GM21423 (cell line): Measurements from ENCODE around the gene GRK4.

Source experiments
- ATAC-seq: cut with Tn5 transposase; IDR thresholded peaks from one replicate; pipeline ENCODE4 v1.9.1; 2021; ENCODE audit warnings: mild to moderate bottlenecking, moderate library complexity; ENCODE audit not compliant: unreplicated experiment

The GRK4 gene

DNA sequence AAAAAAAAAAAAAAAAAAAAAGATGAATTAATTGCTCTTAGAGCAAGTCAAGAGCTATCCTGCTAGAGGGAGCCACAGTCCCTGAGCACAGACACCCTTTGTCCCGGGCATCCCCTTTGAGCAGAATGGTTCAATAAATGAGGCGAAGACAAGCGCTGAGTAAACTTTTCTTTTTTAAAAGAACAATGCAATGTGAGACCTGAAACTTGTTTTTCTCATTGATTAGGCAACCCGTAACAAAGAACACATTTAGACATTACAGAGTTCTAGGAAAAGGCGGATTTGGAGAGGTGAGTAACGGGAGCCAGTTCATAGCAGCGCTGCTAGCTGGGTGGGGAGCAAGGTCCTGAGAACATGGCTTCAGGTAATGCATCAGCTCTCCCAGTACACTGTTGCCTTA lies 46.1 kb downstream of the GRK4 start:
- ATAC-seq, result no peak

DNA sequence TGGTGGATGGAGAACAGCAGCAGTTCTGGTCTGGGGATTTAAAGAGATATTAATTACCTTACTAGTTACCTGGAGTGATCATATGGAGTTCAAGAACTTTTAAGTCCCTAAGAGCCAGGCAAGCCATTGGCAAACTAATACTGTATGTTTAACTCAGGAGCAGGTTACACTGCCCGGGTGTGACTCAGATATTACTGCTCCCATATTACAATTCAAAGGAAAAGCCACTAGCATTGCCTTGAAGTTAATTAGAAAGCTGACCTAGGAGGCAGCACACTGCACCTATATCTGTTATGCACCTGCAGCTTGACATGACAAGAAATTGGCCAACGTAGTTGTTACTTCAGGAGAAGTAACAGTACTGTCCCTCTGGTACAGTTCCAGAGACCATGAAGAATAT lies 47.2 kb downstream of the GRK4 start:
- no peak for ATAC-seq

DNA sequence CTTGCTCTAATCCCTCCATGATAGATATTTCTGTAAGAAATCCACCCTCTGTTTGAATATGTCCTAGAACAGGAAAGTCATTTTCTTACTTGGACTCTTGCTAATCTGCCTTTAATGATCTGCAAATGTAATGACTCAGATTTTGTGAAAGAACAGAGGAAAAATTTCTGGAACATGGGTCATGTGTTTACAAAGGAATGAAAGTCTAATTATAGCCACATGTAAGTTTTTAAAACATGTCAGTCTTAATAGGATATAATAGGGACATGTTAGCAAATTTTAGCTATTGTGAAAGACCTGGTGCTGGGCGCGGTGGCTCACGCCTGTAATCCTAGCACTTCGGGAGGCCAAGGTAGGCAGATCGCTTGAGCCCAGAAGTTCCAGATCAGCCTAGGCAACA lies 47.6 kb downstream of the GRK4 start:
- no peak for ATAC-seq

DNA sequence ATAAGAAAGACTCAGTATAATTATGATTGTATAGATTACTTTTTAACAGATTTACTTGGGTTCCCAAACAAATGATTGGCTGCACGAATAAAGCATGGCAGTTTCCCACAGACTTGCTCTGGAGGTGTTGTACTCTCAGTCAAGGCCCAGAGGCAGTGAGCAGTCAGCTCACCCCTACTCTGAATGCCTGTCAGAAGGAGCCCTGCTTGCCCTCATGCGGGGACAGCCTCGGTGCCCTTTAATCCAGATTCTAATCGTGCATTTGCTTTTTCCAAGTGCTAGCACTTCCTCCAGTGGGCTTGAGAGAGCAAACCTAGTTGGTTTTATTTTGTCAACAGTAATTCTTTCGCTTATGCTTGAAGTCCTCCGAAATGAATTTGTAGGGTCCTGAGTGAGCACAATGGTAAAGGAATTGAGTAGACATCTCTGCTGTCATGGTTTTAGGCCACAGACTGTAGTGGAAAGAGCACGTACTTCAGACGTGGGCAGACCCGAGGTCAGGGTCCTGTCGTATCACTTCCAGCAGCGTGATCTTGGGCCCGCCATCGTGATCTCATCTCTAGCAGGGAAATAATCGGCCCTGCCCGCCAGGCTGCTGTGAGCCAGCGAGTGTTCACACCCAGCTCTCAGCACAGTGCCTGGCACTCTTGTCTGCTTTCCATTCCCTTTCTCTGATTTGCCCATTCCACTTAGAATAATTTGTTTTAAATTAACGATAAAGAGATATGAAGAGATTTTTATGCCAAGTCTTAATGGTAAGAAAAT lies 48.3 kb downstream of the GRK4 start:
- no peak for ATAC-seq

DNA sequence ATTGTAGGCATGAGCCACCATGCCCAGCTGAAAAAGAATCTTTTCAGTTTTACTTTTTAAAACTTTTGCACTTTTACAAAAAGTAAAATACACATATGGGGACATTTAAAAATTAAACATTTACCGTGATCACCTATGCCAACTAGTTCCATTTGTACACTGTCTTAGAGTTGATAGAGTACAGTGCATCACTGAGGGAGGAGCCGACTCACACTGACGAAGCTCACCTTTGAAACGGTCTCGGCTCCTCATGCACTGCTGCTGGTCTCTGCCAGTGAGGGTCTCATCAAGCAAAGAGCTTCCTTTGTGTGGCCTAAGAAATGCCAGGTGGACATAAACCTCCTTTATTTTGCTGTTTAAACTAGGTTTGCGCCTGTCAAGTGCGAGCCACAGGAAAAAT lies 50.0 kb downstream of the GRK4 start:
- no peak for ATAC-seq

DNA sequence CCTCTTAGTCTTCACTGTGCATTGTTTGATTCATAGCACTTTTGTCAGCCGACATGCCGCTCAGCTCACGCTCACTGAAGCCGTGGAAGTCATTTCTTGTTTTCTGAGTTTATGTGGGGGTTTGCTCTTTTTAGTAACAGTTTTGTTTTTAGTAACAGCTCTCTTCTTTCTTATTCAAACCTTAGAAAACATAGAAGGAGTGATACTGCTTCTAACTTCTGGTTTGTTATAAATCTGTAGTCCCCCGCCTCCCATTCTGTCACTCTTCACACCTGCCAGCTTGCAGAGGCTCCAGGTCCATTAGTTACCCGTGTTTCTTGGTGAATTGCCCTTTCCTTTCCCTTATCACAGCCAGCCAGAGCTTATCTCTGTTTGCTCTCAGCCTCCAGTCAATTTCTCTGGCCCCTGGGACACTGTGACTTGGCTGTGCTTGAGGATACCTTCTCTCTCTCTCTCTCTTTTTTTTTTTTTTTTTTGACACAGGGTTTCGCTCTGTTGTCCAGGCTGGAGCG lies 50.5 kb downstream of the GRK4 start:
- no peak for ATAC-seq

DNA sequence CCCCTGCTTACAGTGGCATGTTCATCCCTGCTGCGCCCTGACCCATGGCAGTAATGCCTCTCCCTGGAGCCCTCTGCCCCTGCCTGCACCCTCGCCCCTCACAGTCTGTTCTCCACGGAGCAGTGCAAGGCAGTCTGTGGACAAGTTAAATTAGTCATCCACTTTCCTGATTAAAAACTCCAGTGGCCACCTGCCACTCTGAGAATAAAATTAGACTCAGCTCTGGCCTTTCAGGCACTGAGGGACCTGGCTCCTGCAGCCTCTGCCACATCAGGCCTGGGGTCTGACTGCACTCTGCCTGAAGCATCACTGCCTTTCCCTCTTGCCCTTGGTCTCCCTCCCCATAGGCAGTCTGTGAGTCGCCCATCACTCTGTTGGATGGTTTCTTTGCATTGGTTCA lies 53.6 kb downstream of the GRK4 start:
- ATAC-seq, result no peak

DNA sequence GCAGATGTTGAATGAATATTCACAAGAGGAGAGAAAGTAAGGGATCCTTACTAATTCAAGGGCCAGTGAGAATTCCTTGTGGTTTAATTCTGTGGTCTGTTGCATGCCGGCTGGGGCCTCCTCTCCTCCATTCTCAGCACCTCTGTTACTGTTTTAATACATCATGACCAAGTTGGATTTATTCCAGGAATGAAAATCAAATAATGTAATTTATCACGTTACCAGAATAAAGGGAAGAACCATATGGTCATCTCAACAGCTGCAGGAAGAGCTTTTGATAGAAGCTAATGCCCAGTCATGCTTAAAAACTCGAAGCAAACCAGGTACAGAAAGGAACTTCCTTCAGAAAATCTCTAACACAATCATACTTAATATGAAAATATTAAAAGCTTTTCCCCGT lies 54.1 kb downstream of the GRK4 start:
- no peak for ATAC-seq

GRCh38 chr4:3019145-3019846 lies 55.9 kb downstream of the GRK4 start:
- no peak for ATAC-seq

- ATAC-seq, result no peak
Observed at GRCh38 chr4:3021127-3021526, 57.8 kb downstream of the GRK4 start.

GRCh38 chr4:3021627-3022026 lies 58.3 kb downstream of the GRK4 start:
- ATAC-seq, result no peak

DNA sequence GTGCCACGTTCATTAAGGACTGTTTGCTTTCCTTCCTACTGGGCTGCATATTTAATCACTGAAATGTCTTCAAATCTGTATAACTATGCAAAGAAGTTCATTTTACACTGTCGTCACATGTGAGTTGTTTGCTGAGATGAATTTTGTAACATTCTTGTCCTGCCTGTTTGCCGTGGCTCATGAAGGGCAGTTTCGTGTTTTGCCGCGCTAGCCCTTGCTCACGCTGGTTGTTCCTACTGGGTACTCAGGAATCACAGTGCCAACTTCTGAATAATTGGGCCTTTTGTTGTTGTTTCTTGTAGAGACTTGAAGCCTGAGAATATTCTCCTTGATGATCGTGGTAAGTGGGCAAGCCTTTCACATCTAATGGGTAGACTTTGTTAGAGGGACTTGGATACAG lies 58.7 kb downstream of the GRK4 start:
- no peak for ATAC-seq

DNA sequence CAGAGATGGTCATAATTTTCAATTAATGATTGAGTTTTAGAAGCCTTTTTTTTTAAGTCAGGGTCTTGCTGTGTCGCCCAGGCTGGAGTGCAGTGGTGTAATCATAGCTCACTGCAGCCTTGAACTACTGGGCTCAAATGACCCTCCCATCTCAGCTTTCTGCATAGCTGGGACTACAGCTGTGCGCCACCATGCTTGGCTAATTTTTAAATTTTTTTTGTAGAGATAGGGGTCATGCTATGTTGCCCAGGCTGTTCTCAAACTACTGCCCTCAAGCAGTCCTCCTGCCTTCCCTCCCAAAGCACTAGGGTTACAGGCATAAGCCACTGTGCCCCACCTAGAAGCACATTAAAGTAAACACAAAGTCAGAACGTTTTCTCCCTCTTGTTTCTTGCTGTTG lies 59.3 kb downstream of the GRK4 start:
- ATAC-seq, result no peak

GRCh38 chr4:3025881-3026280 lies 62.5 kb downstream of the GRK4 start:
- ATAC-seq, result no peak

DNA sequence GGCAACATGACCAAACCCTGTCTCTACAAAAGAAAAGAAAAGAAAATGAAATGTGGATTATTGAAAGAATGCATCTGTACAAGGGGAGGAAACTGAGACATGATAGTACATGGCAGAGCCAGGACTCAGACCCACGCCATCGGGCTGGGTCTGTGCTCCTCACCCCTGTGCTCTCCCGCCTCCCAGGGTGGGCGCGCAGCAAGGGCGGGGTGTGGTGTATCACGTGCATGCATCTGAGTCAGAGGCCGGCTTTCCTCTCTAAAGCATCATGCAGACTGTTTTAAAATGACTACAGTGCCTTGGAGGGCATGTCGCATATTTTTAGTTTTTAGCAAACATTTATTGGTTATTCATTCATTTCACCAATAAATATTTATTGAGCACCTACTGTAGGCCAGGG lies 63.2 kb downstream of the GRK4 start:
- ATAC-seq, result no peak

DNA sequence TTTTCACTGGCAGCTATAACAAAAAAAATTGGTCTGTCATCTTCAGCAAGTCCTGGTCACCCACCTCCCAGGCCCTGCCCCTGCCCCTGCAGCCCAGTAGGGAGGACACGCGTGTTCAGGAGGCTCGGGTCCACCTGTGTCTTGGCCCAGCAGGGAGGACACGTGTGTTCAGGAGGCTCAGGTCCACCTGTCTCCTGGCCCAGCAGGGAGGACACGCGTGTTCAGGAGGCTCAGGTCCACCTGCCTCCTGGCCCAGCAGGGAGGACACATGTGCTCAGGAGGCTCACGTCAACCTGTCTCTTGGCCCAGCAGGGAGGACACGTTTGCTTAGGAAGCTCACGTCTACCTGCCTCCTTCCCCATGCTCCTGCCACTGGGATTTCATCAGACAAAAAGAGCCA lies 66.1 kb downstream of the GRK4 start:
- no peak for ATAC-seq

DNA sequence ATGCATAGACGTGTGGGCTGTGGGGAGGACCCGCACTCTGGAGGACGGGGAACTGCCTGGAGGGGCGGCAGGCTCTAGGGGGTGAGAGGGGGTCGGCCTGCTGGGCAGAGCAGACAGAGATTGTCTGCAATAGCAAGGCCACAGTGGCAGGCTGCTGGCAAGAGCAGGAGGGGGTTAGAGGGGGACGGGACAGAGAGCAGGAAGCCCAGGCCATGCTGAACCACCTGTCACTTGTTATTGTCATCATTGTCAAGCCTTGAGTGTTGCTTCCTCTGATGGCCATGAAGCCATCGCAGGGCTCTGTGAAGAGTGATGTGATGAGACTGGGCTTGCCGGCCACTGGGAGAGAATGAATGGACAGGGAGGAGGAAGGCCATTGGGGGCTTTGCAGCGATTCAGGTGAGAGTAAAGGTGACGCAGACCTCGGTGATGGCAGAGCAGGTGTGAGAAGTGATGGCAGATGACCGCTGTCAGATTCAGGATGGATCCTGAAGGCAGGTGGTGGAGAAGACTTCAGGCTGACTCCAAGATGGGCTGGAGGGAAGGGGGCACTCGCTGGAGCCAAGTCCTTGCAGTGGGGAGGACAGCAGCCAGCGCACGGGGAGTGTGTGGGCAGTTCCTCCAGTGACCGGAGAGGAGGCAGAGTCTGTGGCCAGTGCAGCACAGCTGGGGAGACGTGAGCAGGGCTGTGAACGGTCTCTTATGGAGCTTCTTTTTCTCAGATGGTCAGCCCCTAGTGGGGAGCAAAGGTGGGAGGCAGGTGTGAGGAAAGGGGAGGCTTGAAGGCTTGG lies 67.4 kb downstream of the GRK4 start:
- no peak for ATAC-seq

DNA sequence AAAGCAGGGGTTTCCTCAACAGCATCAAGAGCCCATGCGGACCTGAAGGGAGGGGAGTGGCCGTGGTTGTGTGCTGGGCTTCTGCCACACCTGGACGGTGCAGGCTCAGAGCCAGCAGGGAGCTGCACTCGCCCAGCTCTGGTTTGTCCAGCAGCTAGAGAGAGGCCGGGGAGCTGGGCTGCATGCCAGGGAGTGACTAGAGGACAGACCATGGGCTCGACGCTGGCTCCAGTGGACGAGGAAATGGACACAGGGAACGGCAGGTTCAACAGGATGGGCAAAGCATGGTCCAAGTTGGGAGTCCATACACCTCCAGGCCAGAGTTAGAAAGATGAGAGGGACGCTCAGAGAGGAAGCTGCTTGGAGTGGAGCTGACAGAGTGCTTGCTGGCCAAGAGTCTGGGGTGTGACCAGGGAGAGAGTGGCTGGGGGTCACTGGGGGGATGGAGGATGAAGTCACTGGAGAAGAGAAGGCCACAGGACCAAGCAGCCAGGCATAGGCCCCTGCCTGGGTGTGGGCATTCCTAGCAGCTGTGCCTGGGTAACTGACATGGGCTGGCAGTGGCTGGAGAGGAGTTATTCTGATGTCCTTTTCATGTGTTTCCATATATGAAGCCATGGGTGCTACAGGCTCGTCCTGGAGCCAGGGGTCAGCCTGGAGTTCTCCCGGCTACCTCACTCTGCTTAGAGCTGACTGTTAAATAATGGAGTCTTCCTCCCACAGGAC lies 68.1 kb downstream of the GRK4 start:
- ATAC-seq, result no peak

DNA sequence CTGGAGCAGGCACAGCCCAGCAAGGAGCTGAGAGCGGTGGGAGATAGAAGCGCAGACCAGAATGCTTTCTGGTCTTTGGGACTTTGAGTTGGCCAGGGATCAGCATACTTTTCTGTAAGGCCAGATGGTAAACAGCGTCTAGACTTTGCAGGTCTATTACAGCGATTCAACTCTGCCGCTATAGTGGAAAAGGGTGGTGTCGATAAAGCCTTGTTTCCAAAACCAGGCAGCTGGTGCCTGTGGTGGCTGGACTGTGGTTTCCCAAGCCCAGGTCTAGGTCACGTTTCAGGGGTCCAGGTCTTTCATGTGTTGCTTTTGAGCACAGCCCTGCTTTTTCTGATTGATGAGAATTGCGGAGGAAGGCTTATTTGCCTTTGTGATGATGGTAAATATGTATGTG lies 70.9 kb downstream of the GRK4 start:
- no peak for ATAC-seq

DNA sequence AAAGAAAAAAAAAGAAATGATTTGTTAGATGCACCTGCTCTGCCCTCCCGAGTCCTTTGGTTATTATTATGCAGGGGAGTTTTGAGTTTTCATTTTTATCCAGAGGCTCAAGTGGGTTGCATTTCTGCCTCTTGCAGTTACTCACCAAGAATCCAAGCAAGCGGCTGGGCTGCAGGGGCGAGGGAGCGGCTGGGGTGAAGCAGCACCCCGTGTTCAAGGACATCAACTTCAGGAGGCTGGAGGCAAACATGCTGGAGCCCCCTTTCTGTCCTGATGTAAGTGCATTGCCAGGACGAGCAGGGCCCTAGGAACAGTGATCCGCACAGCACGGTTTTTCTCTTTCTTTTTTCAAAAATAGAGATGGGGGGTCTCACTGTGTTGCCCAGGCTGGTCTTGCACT lies 71.9 kb downstream of the GRK4 start:
- no peak for ATAC-seq

GRCh38 chr4:3035674-3036073 lies 72.3 kb downstream of the GRK4 start:
- no peak for ATAC-seq
